ENCODE results near the gene SH3RF3. TPM values are rescaled to one million over a fixed set of nuclear protein-coding genes. Genes with fewer than 3 reads are reported as not detected.

Gene SH3RF3
- total RNA-seq, 2 experiments from 2014 or later: 1.9 to 2.3 TPM

GRCh38 chr2:109459485-109459884, 330.5 kb downstream of the SH3RF3 start:
- TF ChIP-seq CTCF (IDR thresholded peaks at IDR 0.05): no peak
- no peaks in the 10 kb centered on the region for H3K36me3 Mint-ChIP-seq (ENCODE audit: low read depth)
- ChIA-PET POLR2A (no interaction called here), CTCF (no interaction called here)
- H3K4me1 Mint-ChIP-seq (ENCODE audit: low read depth): peaks cover 6% of the 10 kb centered on the region
- DNase-seq: no peak
- intact Hi-C loops (cut with micrococcal nuclease): no loop called here
- H3K4me3 Mint-ChIP-seq: no peak overlapping the region
- no peak overlapping the region for H3K27ac Mint-ChIP-seq
- ATAC-seq: no peak
- no peaks in the 10 kb centered on the region for H3K27me3 Mint-ChIP-seq
- H3K9me3 Mint-ChIP-seq: no peaks in the 10 kb centered on the region

GRCh38 chr2:109460553-109461324, 331.7 kb downstream of the SH3RF3 start:
- intact Hi-C loops (cut with micrococcal nuclease): no loop called here
- ChIA-PET POLR2A (no interaction called here), CTCF (no interaction called here)
- DNase-seq (no peak), ATAC-seq (no peak)
- Mint-ChIP-seq H3K4me3 (no peak overlapping the region), H3K9me3 (no peaks in the 10 kb centered on the region), H3K4me1 (ENCODE audit: low read depth) (no peaks in the 10 kb centered on the region), H3K36me3 (ENCODE audit: low read depth) (no peaks in the 10 kb centered on the region), H3K27me3 (no peaks in the 10 kb centered on the region), H3K27ac (no peak overlapping the region)
- TF ChIP-seq CTCF (IDR thresholded peaks at IDR 0.05): no peak

GRCh38 chr2:109463236-109463635, 334.2 kb downstream of the SH3RF3 start:
- no peaks in the 10 kb centered on the region for H3K36me3 Mint-ChIP-seq (ENCODE audit: low read depth)
- H3K4me3 Mint-ChIP-seq: no peak overlapping the region
- ChIA-PET POLR2A (no interaction called here), CTCF (no interaction called here)
- intact Hi-C loops (cut with micrococcal nuclease): no loop called here
- no peaks in the 10 kb centered on the region for H3K4me1 Mint-ChIP-seq (ENCODE audit: low read depth)
- H3K27ac Mint-ChIP-seq: no peak overlapping the region
- H3K27me3 Mint-ChIP-seq: no peaks in the 10 kb centered on the region
- DNase-seq: no peak
- ATAC-seq: no peak
- TF ChIP-seq CTCF (IDR thresholded peaks at IDR 0.05): no peak
- H3K9me3 Mint-ChIP-seq: no peaks in the 10 kb centered on the region

- Mint-ChIP-seq H3K4me1 (ENCODE audit: low read depth) (no peaks in the 10 kb centered on the region), H3K36me3 (ENCODE audit: low read depth) (no peaks in the 10 kb centered on the region), H3K27me3 (no peaks in the 10 kb centered on the region), H3K4me3 (no peak overlapping the region), H3K27ac (no peak overlapping the region), H3K9me3 (no peaks in the 10 kb centered on the region)
- DNase-seq (no peak), ATAC-seq (no peak)
- ChIA-PET POLR2A (no interaction called here), CTCF (no interaction called here)
- no peak for TF ChIP-seq CTCF (IDR thresholded peaks at IDR 0.05)
- intact Hi-C loops (cut with micrococcal nuclease): no loop called here
Observed at GRCh38 chr2:109463891-109464290, 334.9 kb downstream of the SH3RF3 start.

GRCh38 chr2:109466674-109467575, 337.9 kb downstream of the SH3RF3 start:
- POLR2A ChIA-PET: no interaction called here
- H3K27me3 Mint-ChIP-seq: no peaks in the 10 kb centered on the region
- ATAC-seq (no peak), DNase-seq (no peak)
- CTCF ChIA-PET: interaction anchor here (1.2 kb wide), 1 partner anchor 24 kb away, joined by 3 read pairs; no protein-coding TSS in a partner anchor
- TF ChIP-seq CTCF (IDR thresholded peaks at IDR 0.05): no peak
- H3K4me1 Mint-ChIP-seq (ENCODE audit: low read depth): no peaks in the 10 kb centered on the region
- no peak overlapping the region for H3K4me3 Mint-ChIP-seq
- intact Hi-C loops (cut with micrococcal nuclease): no loop called here
- H3K36me3 Mint-ChIP-seq (ENCODE audit: low read depth): no peaks in the 10 kb centered on the region
- no peak overlapping the region for H3K27ac Mint-ChIP-seq
- H3K9me3 Mint-ChIP-seq: no peaks in the 10 kb centered on the region

Measured in activated CD8-positive, alpha-beta T cell treated with anti-CD3 and anti-CD28 coated beads for 36 hours (primary cell).